Measurements from ENCODE around the gene RBM3. TPM values are rescaled to one million over a fixed set of nuclear protein-coding genes. Genes with fewer than 3 reads are reported as not detected.

Gene RBM3
- total RNA-seq, 1 donor from 2014 or later = 294 TPM

DNA sequence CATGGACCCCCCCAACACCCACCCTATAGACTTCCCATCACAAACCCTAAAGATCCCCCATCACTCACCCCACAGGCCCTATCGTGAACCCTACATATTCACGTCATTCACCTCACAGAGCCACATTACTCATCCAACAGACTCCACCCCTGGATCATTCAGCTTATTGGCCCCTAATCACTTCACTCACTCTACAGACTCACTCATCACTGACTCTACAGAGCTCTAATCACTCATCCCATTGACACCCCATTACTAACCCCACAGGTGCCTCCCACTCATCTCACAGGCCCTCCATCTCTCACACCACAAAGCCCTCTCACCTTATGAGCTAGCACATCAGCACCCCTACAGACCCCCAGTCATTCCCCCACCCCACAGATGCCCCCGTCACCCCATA is 41.1 kb upstream of the RBM3 start:
- Mint-ChIP-seq H3K9me3 (ENCODE audit: unreplicated experiment) (peaks cover 2% of the 10 kb centered on the region), H3K4me1 (ENCODE audit: low read depth, unreplicated experiment) (no peaks in the 10 kb centered on the region), H3K36me3 (ENCODE audit: unreplicated experiment) (no peaks in the 10 kb centered on the region), H3K27ac (ENCODE audit: unreplicated experiment) (no peak overlapping the region), H3K27me3 (ENCODE audit: unreplicated experiment) (peaks cover 2% of the 10 kb centered on the region), H3K4me3 (ENCODE audit: unreplicated experiment) (no peak overlapping the region)
- TF ChIP-seq, protein P1, sequence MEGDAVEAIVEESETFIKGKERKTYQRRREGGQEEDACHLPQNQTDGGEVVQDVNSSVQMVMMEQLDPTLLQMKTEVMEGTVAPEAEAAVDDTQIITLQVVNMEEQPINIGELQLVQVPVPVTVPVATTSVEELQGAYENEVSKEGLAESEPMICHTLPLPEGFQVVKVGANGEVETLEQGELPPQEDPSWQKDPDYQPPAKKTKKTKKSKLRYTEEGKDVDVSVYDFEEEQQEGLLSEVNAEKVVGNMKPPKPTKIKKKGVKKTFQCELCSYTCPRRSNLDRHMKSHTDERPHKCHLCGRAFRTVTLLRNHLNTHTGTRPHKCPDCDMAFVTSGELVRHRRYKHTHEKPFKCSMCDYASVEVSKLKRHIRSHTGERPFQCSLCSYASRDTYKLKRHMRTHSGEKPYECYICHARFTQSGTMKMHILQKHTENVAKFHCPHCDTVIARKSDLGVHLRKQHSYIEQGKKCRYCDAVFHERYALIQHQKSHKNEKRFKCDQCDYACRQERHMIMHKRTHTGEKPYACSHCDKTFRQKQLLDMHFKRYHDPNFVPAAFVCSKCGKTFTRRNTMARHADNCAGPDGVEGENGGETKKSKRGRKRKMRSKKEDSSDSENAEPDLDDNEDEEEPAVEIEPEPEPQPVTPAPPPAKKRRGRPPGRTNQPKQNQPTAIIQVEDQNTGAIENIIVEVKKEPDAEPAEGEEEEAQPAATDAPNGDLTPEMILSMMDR (IDR thresholded peaks at IDR 0.05; ENCODE audit: partially characterized antibody, unreplicated experiment) = no peak
- no peak for DNase-seq

DNA sequence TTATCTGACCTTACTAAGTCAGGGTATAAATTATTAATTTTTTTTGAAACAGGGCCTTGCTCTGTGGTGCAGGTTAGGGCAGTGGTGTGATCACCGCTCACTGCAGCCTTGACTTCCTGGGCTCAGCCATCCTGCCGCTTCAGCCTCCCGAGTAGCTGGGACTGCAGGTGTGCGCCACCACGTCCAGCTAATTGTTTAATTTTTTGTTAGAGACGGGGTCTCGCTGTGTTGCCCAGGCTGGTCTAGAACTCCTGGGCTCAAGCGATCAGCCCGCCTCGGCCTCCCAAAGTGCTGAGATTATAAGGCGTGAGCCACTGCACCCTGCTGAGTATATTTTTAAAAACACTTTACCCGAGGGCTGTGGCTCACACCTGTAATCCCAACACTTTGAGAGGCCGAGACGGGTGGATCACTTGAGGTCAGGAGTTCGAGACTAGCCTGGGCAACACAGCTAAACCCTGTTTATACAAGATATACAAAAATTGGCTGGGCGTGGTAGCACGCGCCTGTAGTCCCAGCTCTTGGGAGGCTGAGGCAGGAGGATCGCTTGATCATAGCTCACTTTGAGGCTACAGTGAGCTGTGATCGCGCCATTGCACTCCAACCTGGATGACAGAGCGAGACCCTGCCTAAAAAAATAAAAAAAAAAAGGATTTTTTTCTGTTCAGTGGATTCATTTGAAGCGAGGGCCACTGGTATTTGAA is 35.5 kb upstream of the RBM3 start:
- Mint-ChIP-seq H3K36me3 (ENCODE audit: unreplicated experiment) (no peaks in the 10 kb centered on the region), H3K4me1 (ENCODE audit: low read depth, unreplicated experiment) (peaks cover 5% of the 10 kb centered on the region), H3K27me3 (ENCODE audit: unreplicated experiment) (peaks cover 4% of the 10 kb centered on the region), H3K9me3 (ENCODE audit: unreplicated experiment) (peaks cover 4% of the 10 kb centered on the region), H3K27ac (ENCODE audit: unreplicated experiment) (no peak overlapping the region), H3K4me3 (ENCODE audit: unreplicated experiment) (peak overlapping the region; percentile 77)
- TF ChIP-seq, protein P1 (IDR thresholded peaks at IDR 0.05; ENCODE audit: partially characterized antibody, unreplicated experiment) = no peak
- DNase-seq = no peak

DNA sequence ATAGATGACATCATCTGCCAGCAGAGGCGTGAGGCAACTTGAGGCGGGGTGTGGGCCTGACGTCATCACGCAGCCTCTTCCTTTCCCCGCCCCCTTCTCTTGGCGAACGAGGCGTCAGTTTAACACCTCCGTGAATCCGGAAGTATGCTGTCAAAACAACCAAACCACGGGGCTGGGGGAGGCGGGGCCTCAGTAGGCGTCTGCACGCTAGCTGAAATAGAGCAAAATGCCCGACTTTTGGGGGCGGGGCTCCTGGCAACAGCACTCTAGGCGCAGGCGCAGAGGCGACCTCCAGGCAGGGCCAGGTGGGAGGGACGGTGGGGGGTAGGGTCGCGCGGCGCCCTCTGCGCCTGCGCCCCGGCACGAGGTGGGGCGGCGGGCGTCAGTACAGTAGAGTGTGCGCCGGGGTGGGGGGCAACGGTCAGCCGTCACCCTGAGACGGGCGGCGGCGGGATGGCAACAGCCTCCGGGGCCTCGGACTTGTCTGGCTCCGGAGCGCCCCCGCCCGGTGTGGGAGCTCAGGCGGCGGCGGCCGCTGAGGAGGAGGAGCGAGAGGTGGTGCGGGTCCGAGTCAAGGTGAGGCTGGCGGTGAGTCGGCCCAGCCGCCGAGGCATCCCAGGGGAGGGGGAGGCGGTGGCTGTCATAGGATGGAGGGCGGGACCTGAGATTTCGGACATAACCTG is 34.8 kb upstream of the RBM3 start, which contains the start of gene TBC1D25:
Gene TBC1D25, plus strand, starts transcription at position 370 of the 683 bp plus-strand sequence. Its CDS starts 84 bp downstream, at position 454.
- TF ChIP-seq, protein P1 (IDR thresholded peaks at IDR 0.05; ENCODE audit: partially characterized antibody, unreplicated experiment) = no peak
- Mint-ChIP-seq H3K4me1 (ENCODE audit: low read depth, unreplicated experiment) (peaks cover 5% of the 10 kb centered on the region), H3K9me3 (ENCODE audit: unreplicated experiment) (peaks cover 3% of the 10 kb centered on the region), H3K27ac (ENCODE audit: unreplicated experiment) (peak within 1 kb of the TSS; percentile 82), H3K4me3 (ENCODE audit: unreplicated experiment) (peak within 1 kb of the TSS; percentile 90), H3K27me3 (ENCODE audit: unreplicated experiment) (peaks cover 4% of the 10 kb centered on the region), H3K36me3 (ENCODE audit: unreplicated experiment) (no peaks in the 10 kb centered on the region)
- peak; percentile 95 for DNase-seq

DNA sequence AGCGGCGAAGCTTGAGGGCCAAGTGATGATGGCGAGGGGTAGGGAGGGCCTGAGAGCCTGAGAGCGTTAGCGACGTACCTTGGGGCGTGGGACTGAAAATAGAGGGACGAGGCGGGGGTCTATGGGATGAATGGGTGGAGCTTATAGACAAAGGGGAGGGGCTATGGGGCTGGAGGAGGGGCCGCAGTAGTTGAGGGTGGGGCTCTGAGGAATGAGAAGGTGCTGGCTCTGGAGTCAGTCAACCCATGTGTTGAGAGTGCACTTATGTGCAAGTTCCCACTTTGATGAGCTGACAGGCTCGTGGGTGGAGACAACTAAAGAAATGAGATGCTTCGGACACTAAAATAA is 34.3 kb upstream of the RBM3 start:
- Mint-ChIP-seq H3K4me3 (ENCODE audit: unreplicated experiment) (peak overlapping the region; percentile 90), H3K27ac (ENCODE audit: unreplicated experiment) (peak overlapping the region; percentile 82), H3K4me1 (ENCODE audit: low read depth, unreplicated experiment) (peaks cover 5% of the 10 kb centered on the region), H3K36me3 (ENCODE audit: unreplicated experiment) (no peaks in the 10 kb centered on the region), H3K27me3 (ENCODE audit: unreplicated experiment) (peaks cover 2% of the 10 kb centered on the region), H3K9me3 (ENCODE audit: unreplicated experiment) (peaks cover 2% of the 10 kb centered on the region)
- DNase-seq = no peak
- TF ChIP-seq, protein P1 (IDR thresholded peaks at IDR 0.05; ENCODE audit: partially characterized antibody, unreplicated experiment) = no peak

DNA sequence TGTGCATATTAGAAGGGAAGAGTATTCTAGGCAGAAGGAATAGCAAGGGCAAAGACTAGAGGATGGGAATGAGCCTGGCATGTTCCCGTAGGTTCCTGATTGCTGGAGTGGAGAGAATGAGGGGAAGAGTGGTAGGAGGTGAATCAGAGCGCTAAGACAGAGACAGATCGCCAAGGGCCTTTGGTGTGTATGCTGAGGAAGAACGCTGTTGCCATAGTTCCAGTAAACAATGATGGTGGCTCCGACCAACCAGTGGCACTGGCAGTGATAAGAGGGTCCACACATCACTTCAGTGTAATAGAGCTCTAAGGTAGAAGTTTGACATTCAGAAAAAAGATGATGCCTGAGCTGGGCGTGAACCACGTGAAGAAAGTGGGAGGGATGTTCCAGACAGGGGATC is 33.8 kb upstream of the RBM3 start:
- peaks cover 2% of the 10 kb centered on the region for H3K9me3 Mint-ChIP-seq (ENCODE audit: unreplicated experiment)
- H3K27ac Mint-ChIP-seq (ENCODE audit: unreplicated experiment) = peak overlapping the region; percentile 82

More for the DNA sequence above, 33.8 kb upstream of the RBM3 start:
- H3K4me1 Mint-ChIP-seq (ENCODE audit: low read depth, unreplicated experiment) = peaks cover 5% of the 10 kb centered on the region
- peak overlapping the region; percentile 90 for H3K4me3 Mint-ChIP-seq (ENCODE audit: unreplicated experiment)
- DNase-seq = no peak
- H3K27me3 Mint-ChIP-seq (ENCODE audit: unreplicated experiment) = peaks cover 2% of the 10 kb centered on the region
- H3K36me3 Mint-ChIP-seq (ENCODE audit: unreplicated experiment) = no peaks in the 10 kb centered on the region
- TF ChIP-seq, protein P1 (IDR thresholded peaks at IDR 0.05; ENCODE audit: partially characterized antibody, unreplicated experiment) = no peak

Data from glutamatergic neuron (in vitro differentiated cells).